ENCODE results near the gene KCNH8. TPM values are rescaled to one million over a fixed set of nuclear protein-coding genes. Genes with fewer than 3 reads are reported as not detected.
A peak's percentile ranks its signal among the peaks of the same experiment; 100 is the strongest.

Gene KCNH8
- total and polyA plus RNA-seq, 10 of the 15 experiments (the other 5 are each of a cell fraction or from before 2014, with no cell fraction given), result under 0.01 to 0.18 (median 0.07) TPM; not detected in 2

- TF ChIP-seq CEBPZ (IDR thresholded peaks at IDR 0.05; ENCODE audit: low read depth, low read length) (no peak), MEF2A (IDR thresholded peaks at IDR 0.05; ENCODE audit: insufficient read depth, low read depth, low read length) (peak; percentile 94; the same call in 1 of the 2 replicates), MTA3 (IDR thresholded peaks at IDR 0.05; ENCODE audit: borderline replicate concordance, low read length) (no peak), IRF3 (IDR thresholded peaks at IDR 0.05) (no peak), EGR1 (IDR thresholded peaks at IDR 0.05; ENCODE audit: borderline replicate concordance in 1 of 2, low read depth in 2 of 2, low read length in 2 of 2) (no peak), PML (IDR thresholded peaks at IDR 0.05; ENCODE audit: low read length) (no peak), SIX5 (IDR thresholded peaks at IDR 0.05; ENCODE audit: low read depth, low read length, severe bottlenecking) (no peak), RAD21 (IDR thresholded peaks at IDR 0.05; ENCODE audit: insufficient read depth, low read depth, low read length) (no peak), ZNF384 (IDR thresholded peaks at IDR 0.05; ENCODE audit: borderline replicate concordance, low read depth, low read length) (peak; percentile 67; the same call in 1 of the 2 replicates), ZBTB4 (CRISPR knock-in tag; IDR thresholded peaks at IDR 0.05) (no peak), RBBP5 (conservative IDR thresholded peaks at IDR 0.05) (no peak), SUPT20H (IDR thresholded peaks at IDR 0.05; ENCODE audit: borderline replicate concordance, control insufficient read depth, low read depth, low read length) (no peak), TCF7 (IDR thresholded peaks at IDR 0.05; ENCODE audit: borderline replicate concordance) (0 out of 2 replicates have a peak, but pooled peaks have one; percentile 61), ZBTB33 (IDR thresholded peaks at IDR 0.05) (no peak), NFIC (IDR thresholded peaks at IDR 0.05; ENCODE audit: low read depth, low read length) (peak; percentile 83)
Observed at GRCh38 chr3:19539518-19540392, 391.4 kb downstream of the KCNH8 start (continued).
